Neural progenitor cell (in vitro differentiated cells): ENCODE measurements around the gene GNG4.

Experiments
- CTCF ChIP-seq: fragments of 200-600 bp; sonication (generic); IDR thresholded peaks from 2 replicates; pipeline ENCODE4 v1.5.1; 2017; ENCODE audit warnings: antibody characterized with exemption, mild to moderate bottlenecking
- EZH2 ChIP-seq: fragments of 200-600 bp; sonication (generic); IDR thresholded peaks from 2 replicates; pipeline ENCODE4 v1.6.1; 2017; ENCODE audit warnings: antibody characterized with exemption, mild to moderate bottlenecking, moderate library complexity

GRCh38 chr1:235595079-235595478 is 54.5 kb downstream of the GNG4 start:
- TF ChIP-seq CTCF (no peak), EZH2 (no peak)
